ENCODE data around the gene ISOC1. TPM values are rescaled to one million over a fixed set of nuclear protein-coding genes. Genes with fewer than 3 reads are reported as not detected.

The ISOC1 gene
- total RNA-seq, 1 experiment from 2014 or later: 12.8 TPM

DNA sequence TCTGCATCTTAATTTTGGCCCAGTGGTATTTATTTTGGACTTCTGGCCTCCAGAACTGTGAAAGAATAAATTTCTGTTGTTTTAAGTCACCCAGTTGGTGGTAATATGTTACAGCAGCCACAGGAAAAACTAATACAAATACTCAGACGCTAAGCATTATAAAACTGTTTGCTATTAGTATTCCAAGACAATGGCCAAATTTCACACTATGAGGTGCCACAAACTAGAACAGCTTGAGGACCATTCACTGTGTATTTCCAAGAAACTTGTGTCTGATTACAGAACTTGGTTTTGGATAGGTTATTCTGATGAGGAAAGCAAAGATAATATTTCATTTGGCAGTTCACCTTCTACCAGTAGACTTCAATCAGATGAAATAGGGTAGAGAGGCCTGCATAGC, 16.3 kb upstream of the ISOC1 start:
- ChIA-PET CTCF (no interaction called here), POLR2A (interaction anchor here (0.7 kb wide), 1 partner anchor 173 kb away, joined by 4 read pairs; no protein-coding TSS in a partner anchor)
- Mint-ChIP-seq H3K4me3 (ENCODE audit: unreplicated experiment) (no peak overlapping the region), H3K9me3 (ENCODE audit: unreplicated experiment) (no peaks in the 10 kb centered on the region), H3K4me1 (ENCODE audit: insufficient read depth, unreplicated experiment) (no peaks in the 10 kb centered on the region), H3K27ac (ENCODE audit: low read depth, unreplicated experiment) (no peak overlapping the region), H3K27me3 (ENCODE audit: insufficient read depth, unreplicated experiment) (peaks cover 26% of the 10 kb centered on the region), H3K36me3 (ENCODE audit: insufficient read depth, unreplicated experiment) (no peaks in the 10 kb centered on the region)
- TF ChIP-seq, protein P1, sequence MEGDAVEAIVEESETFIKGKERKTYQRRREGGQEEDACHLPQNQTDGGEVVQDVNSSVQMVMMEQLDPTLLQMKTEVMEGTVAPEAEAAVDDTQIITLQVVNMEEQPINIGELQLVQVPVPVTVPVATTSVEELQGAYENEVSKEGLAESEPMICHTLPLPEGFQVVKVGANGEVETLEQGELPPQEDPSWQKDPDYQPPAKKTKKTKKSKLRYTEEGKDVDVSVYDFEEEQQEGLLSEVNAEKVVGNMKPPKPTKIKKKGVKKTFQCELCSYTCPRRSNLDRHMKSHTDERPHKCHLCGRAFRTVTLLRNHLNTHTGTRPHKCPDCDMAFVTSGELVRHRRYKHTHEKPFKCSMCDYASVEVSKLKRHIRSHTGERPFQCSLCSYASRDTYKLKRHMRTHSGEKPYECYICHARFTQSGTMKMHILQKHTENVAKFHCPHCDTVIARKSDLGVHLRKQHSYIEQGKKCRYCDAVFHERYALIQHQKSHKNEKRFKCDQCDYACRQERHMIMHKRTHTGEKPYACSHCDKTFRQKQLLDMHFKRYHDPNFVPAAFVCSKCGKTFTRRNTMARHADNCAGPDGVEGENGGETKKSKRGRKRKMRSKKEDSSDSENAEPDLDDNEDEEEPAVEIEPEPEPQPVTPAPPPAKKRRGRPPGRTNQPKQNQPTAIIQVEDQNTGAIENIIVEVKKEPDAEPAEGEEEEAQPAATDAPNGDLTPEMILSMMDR (IDR thresholded peaks at IDR 0.05; ENCODE audit: unreplicated experiment): no peak
- no TSS peak for BruUV-seq (replicated peaks)
- no peak for DNase-seq (ENCODE audit: unreplicated experiment)
- intact Hi-C loops (cut with micrococcal nuclease): no loop called here

GRCh38 chr5:129078660-129079059, 15.9 kb upstream of the ISOC1 start:
- ChIA-PET POLR2A (no interaction called here), CTCF (no interaction called here)
- Mint-ChIP-seq H3K27me3 (ENCODE audit: insufficient read depth, unreplicated experiment) (peaks cover 22% of the 10 kb centered on the region), H3K27ac (ENCODE audit: low read depth, unreplicated experiment) (no peak overlapping the region), H3K4me1 (ENCODE audit: insufficient read depth, unreplicated experiment) (no peaks in the 10 kb centered on the region), H3K4me3 (ENCODE audit: unreplicated experiment) (no peak overlapping the region), H3K36me3 (ENCODE audit: insufficient read depth, unreplicated experiment) (no peaks in the 10 kb centered on the region), H3K9me3 (ENCODE audit: unreplicated experiment) (no peaks in the 10 kb centered on the region)
- intact Hi-C loops (cut with micrococcal nuclease): no loop called here
- no peak for DNase-seq (ENCODE audit: unreplicated experiment)
- BruUV-seq (replicated peaks): no TSS peak
- TF ChIP-seq, protein P1 (IDR thresholded peaks at IDR 0.05; ENCODE audit: unreplicated experiment): no peak

- no peak overlapping the region for H3K4me3 Mint-ChIP-seq (ENCODE audit: unreplicated experiment)
- DNase-seq (ENCODE audit: unreplicated experiment): no peak
- H3K27ac Mint-ChIP-seq (ENCODE audit: low read depth, unreplicated experiment): no peak overlapping the region
- CTCF ChIA-PET: interaction anchor here (0.7 kb wide), 1 partner anchor 1471 kb away, joined by 3 read pairs; no protein-coding TSS in a partner anchor
- H3K36me3 Mint-ChIP-seq (ENCODE audit: insufficient read depth, unreplicated experiment): no peaks in the 10 kb centered on the region
- POLR2A ChIA-PET: interaction anchor here (0.6 kb wide), 1 partner anchor 1003 kb away, joined by 3 read pairs; no protein-coding TSS in a partner anchor
- H3K4me1 Mint-ChIP-seq (ENCODE audit: insufficient read depth, unreplicated experiment): no peaks in the 10 kb centered on the region
- intact Hi-C loops (cut with micrococcal nuclease): no loop called here
- TF ChIP-seq, protein P1 (IDR thresholded peaks at IDR 0.05; ENCODE audit: unreplicated experiment): no peak
- H3K9me3 Mint-ChIP-seq (ENCODE audit: unreplicated experiment): no peaks in the 10 kb centered on the region
- H3K27me3 Mint-ChIP-seq (ENCODE audit: insufficient read depth, unreplicated experiment): peaks cover 14% of the 10 kb centered on the region
- no TSS peak for BruUV-seq (replicated peaks)
These were observed 15.1 kb upstream of the ISOC1 start for GRCh38 chr5:129079496-129079895.

DNA sequence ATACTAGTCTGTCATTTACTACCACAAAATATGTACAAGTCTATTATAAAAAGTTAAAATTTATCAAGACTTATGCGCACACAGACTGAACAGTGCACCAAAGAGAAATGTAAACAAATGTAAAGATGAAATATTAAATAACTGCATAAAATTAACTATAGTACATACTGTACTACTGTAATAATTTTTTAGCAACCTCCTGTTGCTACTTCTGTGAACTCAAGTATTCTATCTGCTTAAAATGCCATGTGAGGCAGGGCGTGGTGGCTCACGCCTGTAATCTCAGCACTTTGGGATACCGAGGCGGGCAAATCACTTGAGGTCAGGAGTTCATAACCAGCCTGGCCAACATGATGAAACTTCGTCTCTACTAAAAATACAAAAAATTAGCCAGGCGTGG, 13.8 kb upstream of the ISOC1 start:
- ChIA-PET CTCF (interaction anchor here (1.0 kb wide), 1 partner anchor 15 kb away, joined by 4 read pairs; no protein-coding TSS in a partner anchor), POLR2A (no interaction called here)
- no peaks in the 10 kb centered on the region for H3K9me3 Mint-ChIP-seq (ENCODE audit: unreplicated experiment)
- no peaks in the 10 kb centered on the region for H3K4me1 Mint-ChIP-seq (ENCODE audit: insufficient read depth, unreplicated experiment)
- H3K36me3 Mint-ChIP-seq (ENCODE audit: insufficient read depth, unreplicated experiment): no peaks in the 10 kb centered on the region
- TF ChIP-seq, protein P1 (IDR thresholded peaks at IDR 0.05; ENCODE audit: unreplicated experiment): no peak
- peaks cover 12% of the 10 kb centered on the region for H3K27me3 Mint-ChIP-seq (ENCODE audit: insufficient read depth, unreplicated experiment)
- BruUV-seq (replicated peaks): no TSS peak
- no peak overlapping the region for H3K4me3 Mint-ChIP-seq (ENCODE audit: unreplicated experiment)
- no peak for DNase-seq (ENCODE audit: unreplicated experiment)
- no peak overlapping the region for H3K27ac Mint-ChIP-seq (ENCODE audit: low read depth, unreplicated experiment)
- intact Hi-C loops (cut with micrococcal nuclease): no loop called here

Data from MCF 10A (cell line).